ENCODE measurements around the gene APP.

The APP gene

GRCh38 chr21:26148071-26148839, 22.3 kb downstream of the APP start:
- FAIRE-seq: no peak
- DNase-seq (ENCODE audit: insufficient read length, low spot score): no peak
- TF ChIP-seq POLR2AphosphoS5 (IDR thresholded peaks at IDR 0.05; ENCODE audit: low read depth, low read length): no peak
- TF ChIP-seq POU2F2 (IDR thresholded peaks at IDR 0.05; ENCODE audit: low read depth, low read length): no peak
- no peak for TF ChIP-seq TAF1 (IDR thresholded peaks at IDR 0.05; ENCODE audit: low read depth, low read length)
- TF ChIP-seq SPI1 (IDR thresholded peaks at IDR 0.05; ENCODE audit: low read depth, low read length): no peak
- TF ChIP-seq PAX5 (IDR thresholded peaks at IDR 0.05; ENCODE audit: insufficient read depth, low read length, severe bottlenecking): no peak
- TF ChIP-seq POLR2A (IDR thresholded peaks at IDR 0.05; ENCODE audit: low read depth, low read length): no peak

- FAIRE-seq (no peak), DNase-seq (ENCODE audit: insufficient read length, low spot score) (no peak)
- TF ChIP-seq SPI1 (IDR thresholded peaks at IDR 0.05; ENCODE audit: low read depth, low read length) (no peak), POLR2A (IDR thresholded peaks at IDR 0.05; ENCODE audit: low read depth, low read length) (no peak), TAF1 (IDR thresholded peaks at IDR 0.05; ENCODE audit: low read depth, low read length) (no peak), PAX5 (IDR thresholded peaks at IDR 0.05; ENCODE audit: insufficient read depth, low read length, severe bottlenecking) (no peak), POLR2AphosphoS5 (IDR thresholded peaks at IDR 0.05; ENCODE audit: low read depth, low read length) (no peak), POU2F2 (IDR thresholded peaks at IDR 0.05; ENCODE audit: low read depth, low read length) (no peak)
Observed at GRCh38 chr21:26147535-26147934, 23.0 kb downstream of the APP start.

GRCh38 chr21:26146681-26147080, 23.9 kb downstream of the APP start:
- FAIRE-seq: no peak
- DNase-seq (ENCODE audit: insufficient read length, low spot score): no peak
- TF ChIP-seq PAX5 (IDR thresholded peaks at IDR 0.05; ENCODE audit: insufficient read depth, low read length, severe bottlenecking): no peak
- TF ChIP-seq SPI1 (IDR thresholded peaks at IDR 0.05; ENCODE audit: low read depth, low read length): no peak

GRCh38 chr21:26144031-26144430, 26.5 kb downstream of the APP start:
- FAIRE-seq (no peak), DNase-seq (ENCODE audit: insufficient read length, low spot score) (no peak)
- TF ChIP-seq PAX5 (IDR thresholded peaks at IDR 0.05; ENCODE audit: insufficient read depth, low read length, severe bottlenecking): no peak
- TF ChIP-seq POU2F2 (IDR thresholded peaks at IDR 0.05; ENCODE audit: low read depth, low read length): no peak
- TF ChIP-seq SPI1 (IDR thresholded peaks at IDR 0.05; ENCODE audit: low read depth, low read length): no peak

GRCh38 chr21:26142363-26142762, 28.2 kb downstream of the APP start:
- FAIRE-seq (no peak), DNase-seq (ENCODE audit: insufficient read length, low spot score) (no peak)
- no peak for TF ChIP-seq SPI1 (IDR thresholded peaks at IDR 0.05; ENCODE audit: low read depth, low read length)
- TF ChIP-seq PAX5 (IDR thresholded peaks at IDR 0.05; ENCODE audit: insufficient read depth, low read length, severe bottlenecking): no peak
- TF ChIP-seq POU2F2 (IDR thresholded peaks at IDR 0.05; ENCODE audit: low read depth, low read length): no peak
- no peak for TF ChIP-seq POLR2A (IDR thresholded peaks at IDR 0.05; ENCODE audit: low read depth, low read length)
- no peak for TF ChIP-seq POLR2AphosphoS5 (IDR thresholded peaks at IDR 0.05; ENCODE audit: low read depth, low read length)
- TF ChIP-seq TAF1 (IDR thresholded peaks at IDR 0.05; ENCODE audit: low read depth, low read length): no peak

- TF ChIP-seq POLR2A (IDR thresholded peaks at IDR 0.05; ENCODE audit: low read depth, low read length) (no peak), POLR2AphosphoS5 (IDR thresholded peaks at IDR 0.05; ENCODE audit: low read depth, low read length) (no peak), TAF1 (IDR thresholded peaks at IDR 0.05; ENCODE audit: low read depth, low read length) (no peak), SPI1 (IDR thresholded peaks at IDR 0.05; ENCODE audit: low read depth, low read length) (no peak)
- DNase-seq (ENCODE audit: insufficient read length, low spot score) (no peak), FAIRE-seq (no peak)
Observed at GRCh38 chr21:26140926-26141325, 29.6 kb downstream of the APP start.

- no peak for TF ChIP-seq PAX5 (IDR thresholded peaks at IDR 0.05; ENCODE audit: insufficient read depth, low read length, severe bottlenecking)
- no peak for TF ChIP-seq POLR2AphosphoS5 (IDR thresholded peaks at IDR 0.05; ENCODE audit: low read depth, low read length)
- TF ChIP-seq POLR2A (IDR thresholded peaks at IDR 0.05; ENCODE audit: low read depth, low read length): no peak
- no peak for TF ChIP-seq POU2F2 (IDR thresholded peaks at IDR 0.05; ENCODE audit: low read depth, low read length)
- no peak for TF ChIP-seq SPI1 (IDR thresholded peaks at IDR 0.05; ENCODE audit: low read depth, low read length)
- TF ChIP-seq TAF1 (IDR thresholded peaks at IDR 0.05; ENCODE audit: low read depth, low read length): no peak
- no peak for FAIRE-seq
- DNase-seq (ENCODE audit: insufficient read length, low spot score): no peak
Observed at GRCh38 chr21:26140164-26140579, 30.4 kb downstream of the APP start.

- no peak for FAIRE-seq
- TF ChIP-seq TAF1 (IDR thresholded peaks at IDR 0.05; ENCODE audit: low read depth, low read length) (no peak), SPI1 (IDR thresholded peaks at IDR 0.05; ENCODE audit: low read depth, low read length) (no peak), PAX5 (IDR thresholded peaks at IDR 0.05; ENCODE audit: insufficient read depth, low read length, severe bottlenecking) (no peak), POLR2A (IDR thresholded peaks at IDR 0.05; ENCODE audit: low read depth, low read length) (no peak), POLR2AphosphoS5 (IDR thresholded peaks at IDR 0.05; ENCODE audit: low read depth, low read length) (no peak), POU2F2 (IDR thresholded peaks at IDR 0.05; ENCODE audit: low read depth, low read length) (no peak)
- no peak for DNase-seq (ENCODE audit: insufficient read length, low spot score)
Observed at GRCh38 chr21:26138615-26139257, 31.8 kb downstream of the APP start.

- no peak for DNase-seq (ENCODE audit: insufficient read length, low spot score)
- TF ChIP-seq TAF1 (IDR thresholded peaks at IDR 0.05; ENCODE audit: low read depth, low read length): no peak
- no peak for TF ChIP-seq POU2F2 (IDR thresholded peaks at IDR 0.05; ENCODE audit: low read depth, low read length)
- no peak for TF ChIP-seq SPI1 (IDR thresholded peaks at IDR 0.05; ENCODE audit: low read depth, low read length)
- no peak for TF ChIP-seq POLR2AphosphoS5 (IDR thresholded peaks at IDR 0.05; ENCODE audit: low read depth, low read length)
- no peak for TF ChIP-seq PAX5 (IDR thresholded peaks at IDR 0.05; ENCODE audit: insufficient read depth, low read length, severe bottlenecking)
- TF ChIP-seq POLR2A (IDR thresholded peaks at IDR 0.05; ENCODE audit: low read depth, low read length): no peak
- FAIRE-seq: no peak
Observed at GRCh38 chr21:26137379-26138060, 33.0 kb downstream of the APP start.

All from GM12891 (cell line).